ENCODE results near the gene CYP4A22. TPM values are rescaled to one million over a fixed set of nuclear protein-coding genes. Genes with fewer than 3 reads are reported as not detected.

Gene CYP4A22
- polyA plus RNA-seq, 1 of the 3 experiments (the other 2 are of a cell fraction) = not detected

- WGBS (ENCODE audit: low lambda C conversion rate) = 83% methylated on average over 7 of the region's 13 CpGs
- Histone ChIP-seq H4K20me1 (ENCODE audit: insufficient read depth) (no peaks in the 10 kb centered on the region), H3K36me3 (replicated peaks in 1 of 2; ENCODE audit: control insufficient read depth in 1 of 2, insufficient read depth in 2 of 2, low read length in 1 of 2) (no peaks in the 10 kb centered on the region), H3F3A (replicated peaks; ENCODE audit: insufficient read depth) (no peaks in the 10 kb centered on the region), H3K4me1 (ENCODE audit: control insufficient read depth in 1 of 2, insufficient read depth in 2 of 2, low read depth in 1 of 2, low read length in 1 of 2) (no peaks in the 10 kb centered on the region), H3K9me2 (no peaks in the 10 kb centered on the region), H2AFZ (ENCODE audit: low read depth) (no peak overlapping the region), H3K4me2 (no peak overlapping the region), H3K79me2 (ENCODE audit: insufficient read depth) (no peaks in the 10 kb centered on the region), H3K4me3 (ENCODE audit: low read depth in 2 of 2, low read length in 1 of 2) (no peak overlapping the region), H3K9ac (no peak overlapping the region), H3K27ac (ENCODE audit: low read depth in 2 of 2, low read length in 1 of 2) (no peak overlapping the region), H3K27me3 (ENCODE audit: insufficient read depth) (no peaks in the 10 kb centered on the region), H3K9me3 (no peaks in the 10 kb centered on the region)
- TF ChIP-seq NFIC (IDR thresholded peaks at IDR 0.05; ENCODE audit: borderline replicate concordance) (no peak), CHD2 (IDR thresholded peaks at IDR 0.05; ENCODE audit: low read length, partially characterized antibody) (no peak), POLR2AphosphoS5 (IDR thresholded peaks at IDR 0.05; ENCODE audit: low read depth, low read length) (no peak), GATA2 (CRISPR knock-in tag; IDR thresholded peaks at IDR 0.05) (no peak), ELF1 (IDR thresholded peaks at IDR 0.05) (no peak), FOXM1 (IDR thresholded peaks at IDR 0.05; ENCODE audit: low read depth) (no peak), RAD21 (IDR thresholded peaks at IDR 0.05; ENCODE audit: low read length) (no peak), MXI1 (IDR thresholded peaks at IDR 0.05; ENCODE audit: low read depth, low read length) (no peak)
- POLR2A ChIA-PET = no interaction called here
- peak; percentile 2 for DNase-seq
- CTCF ChIA-PET = interaction anchor here (1.6 to 10.7 kb wide), 2 partner anchors 5 to 11 kb away, joined by 4 to 143 read pairs; no protein-coding TSS in a partner anchor
Measured at GRCh38 chr1:47186267-47187185, 49.3 kb downstream of the CYP4A22 start.

GRCh38 chr1:47187231-47187925 lies 50.1 kb downstream of the CYP4A22 start:
- ChIA-PET CTCF (interaction anchor here (1.1 to 10.7 kb wide), 3 partner anchors 6 to 76 kb away, joined by 4 to 143 read pairs (median 8); no protein-coding TSS in a partner anchor), POLR2A (no interaction called here)
- DNase-seq = no peak
- TF ChIP-seq MXI1 (IDR thresholded peaks at IDR 0.05; ENCODE audit: low read depth, low read length) = no peak
- TF ChIP-seq JUND (IDR thresholded peaks at IDR 0.05) = no peak
- no peak for TF ChIP-seq PBX3 (IDR thresholded peaks at IDR 0.05)
- TF ChIP-seq SIN3A (IDR thresholded peaks at IDR 0.05; ENCODE audit: borderline replicate concordance, low read depth, low read length) = no peak
- no peak for TF ChIP-seq YY1 (IDR thresholded peaks at IDR 0.05; ENCODE audit: low read depth)
- no peak for TF ChIP-seq EZH2phosphoT487 (IDR thresholded peaks at IDR 0.05; ENCODE audit: borderline replicate concordance, low read depth)
- TF ChIP-seq MEF2A (IDR thresholded peaks at IDR 0.05; ENCODE audit: borderline replicate concordance, low read depth) = no peak
- no peak for TF ChIP-seq FOSL2 (IDR thresholded peaks at IDR 0.05; ENCODE audit: borderline replicate concordance, low read depth)
- TF ChIP-seq CTCF (IDR thresholded peaks at IDR 0.05) = no peak
- TF ChIP-seq REST (IDR thresholded peaks at IDR 0.05; ENCODE audit: low read depth, low read length) = no peak
- TF ChIP-seq GATA2 (CRISPR knock-in tag; IDR thresholded peaks at IDR 0.05) = no peak
- WGBS (ENCODE audit: low lambda C conversion rate) = 69% methylated on average over 10 of the region's 12 CpGs
- Histone ChIP-seq H3K79me2 (ENCODE audit: insufficient read depth) (no peaks in the 10 kb centered on the region), H3K36me3 (replicated peaks in 1 of 2; ENCODE audit: control insufficient read depth in 1 of 2, insufficient read depth in 2 of 2, low read length in 1 of 2) (no peaks in the 10 kb centered on the region), H3F3A (replicated peaks; ENCODE audit: insufficient read depth) (no peaks in the 10 kb centered on the region), H3K4me2 (no peak overlapping the region), H3K9me2 (no peaks in the 10 kb centered on the region), H3K9me3 (no peaks in the 10 kb centered on the region), H2AFZ (ENCODE audit: low read depth) (no peak overlapping the region), H4K20me1 (ENCODE audit: insufficient read depth) (no peaks in the 10 kb centered on the region), H3K9ac (no peak overlapping the region), H3K27ac (ENCODE audit: low read depth in 2 of 2, low read length in 1 of 2) (no peak overlapping the region), H3K4me3 (ENCODE audit: low read depth in 2 of 2, low read length in 1 of 2) (no peak overlapping the region), H3K4me1 (ENCODE audit: control insufficient read depth in 1 of 2, insufficient read depth in 2 of 2, low read depth in 1 of 2, low read length in 1 of 2) (no peaks in the 10 kb centered on the region), H3K27me3 (ENCODE audit: insufficient read depth) (no peaks in the 10 kb centered on the region)

Data from SK-N-SH (cell line).